Kidney (tissue), 14 donors: Measurements from ENCODE around the gene PRKAA1. TPM values are rescaled to one million over a fixed set of nuclear protein-coding genes. Genes with fewer than 3 reads are reported as not detected.

Source experiments
- DNase-seq, 5 donors: peaks; one replicate each; pipeline ENCODE4 v3.0.0-alpha.2; 2013 to 2020
- FAIRE-seq: peaks from 2 replicates; lab custom pipeline; 2012; peaks lifted over from hg19 to GRCh38; lab: Jason Lieb, UNC
- H3K27ac ChIP-seq, 2 donors: one replicate each; pipeline ENCODE4 v1.7.0; 2013; ENCODE audit warnings: low read depth in 2 of 2, low read length in 2 of 2, inconsistent platforms in 1 of 2
- H3K27me3 ChIP-seq: one replicate; pipeline ENCODE4 v1.7.1; 2013; ENCODE audit warnings: low read length, inconsistent platforms; ENCODE audit not compliant: control insufficient read depth, insufficient read depth
- H3K36me3 ChIP-seq, 3 donors: one replicate each; pipeline versions ENCODE4 v1.7.0 to v1.7.1; 2013; ENCODE audit warnings: low read length in 3 of 3, control low read depth in 1 of 3, inconsistent platforms in 1 of 3; ENCODE audit not compliant: insufficient read depth in 3 of 3, control insufficient read depth in 2 of 3
- H3K4me1 ChIP-seq, 3 donors: one replicate each; pipeline versions ENCODE4 v1.7.0 to v1.7.1; 2013; ENCODE audit warnings: low read length in 3 of 3, inconsistent platforms in 1 of 3, low read depth in 1 of 3; ENCODE audit not compliant: control insufficient read depth in 2 of 3, insufficient read depth in 2 of 3
- H3K4me3 ChIP-seq, 3 donors: one replicate each; pipeline versions ENCODE4 v1.7.0 to v1.8.1; 2013; ENCODE audit warnings: low read length in 3 of 3, control low read depth in 1 of 3, inconsistent platforms in 1 of 3
- H3K9ac ChIP-seq, 3 donors: one replicate each; pipeline versions ENCODE4 v1.7.0 to v1.7.1; 2013; ENCODE audit warnings: low read length in 3 of 3, control low read depth in 1 of 3, inconsistent platforms in 1 of 3
- H3K9me3 ChIP-seq, 3 donors: one replicate each; pipeline versions ENCODE4 v1.7.0 to v1.7.1; 2013; ENCODE audit warnings: low read length in 3 of 3, control low read depth in 1 of 3, inconsistent platforms in 1 of 3; ENCODE audit not compliant: control insufficient read depth in 2 of 3, insufficient read depth in 1 of 3
- CTCF ChIP-seq: IDR thresholded peaks from 3 replicates; pipeline ENCODE4 v1.5.1; 2012; ENCODE audit warnings: mild to moderate bottlenecking, moderate library complexity, borderline replicate concordance; ENCODE audit not compliant: insufficient read depth; ENCODE audit errors: extremely low read depth
- intact Hi-C: fragments of 100-400 bp; cut with DNase I; formaldehyde crosslinking; loops from one replicate; pipeline ENCODE4 v1.11.1; 2022
- polyA plus RNA-seq: library from polyadenylated mRNA; stranded (reverse); fragments of 350-450 nt; fragmentation: Illumina TruSeq; extraction: RNeasy Lipid Tissue Mini Kit (QIAGEN cat#74804); gene quantifications from one replicate; pipeline ENCODE4 v1.2.3, GENCODE V29; 2014; ENCODE audit warnings: low read depth, low replicate concordance; ENCODE audit not compliant: insufficient read depth
- total RNA-seq: library from RNA; stranded (reverse); fragmentation: NEBNext Ultra II Directional; extraction: Animal tissue kit (Norgen Biotek cat#: 25700); gene quantifications from one replicate; pipeline ENCODE4 v1.2.1, GENCODE V29; 2021
- donor health status: control.
- donor health status: control.
- donor health status: control.
- donor health status: control.
- donor health status: control.
- donor health status: DM: yes; HTN: yes; CAD: no.
- donor health status: Normal renal cell carcinoma (clear cell type).

The PRKAA1 gene
- total and polyA plus RNA-seq, 2 donors from 2014 or later: 17.4 to 104 TPM

GRCh38 chr5:40844565-40844964, 46.4 kb upstream of the PRKAA1 start:
- Histone ChIP-seq H3K9me3 (no peaks in the 10 kb centered on the region), H3K4me1 (no peaks in the 10 kb centered on the region), H3K27me3 (no peaks in the 10 kb centered on the region), H3K36me3 (no peaks in the 10 kb centered on the region), H3K9ac (no peak overlapping the region), H3K27ac (no peak overlapping the region), H3K4me3 (no peak overlapping the region)
- DNase-seq (no peak), FAIRE-seq (no peak)
- intact Hi-C loops: no loop called here
- no peak for TF ChIP-seq CTCF

- no peak for FAIRE-seq
- Histone ChIP-seq H3K9me3 (no peaks in the 10 kb centered on the region), H3K9ac (no peak overlapping the region)
Observed at GRCh38 chr5:40842351-40842750, 44.2 kb upstream of the PRKAA1 start.

GRCh38 chr5:40841068-40841805, 43.1 kb upstream of the PRKAA1 start, which contains the start of gene CARD6:
CARD6 (plus strand) TSS chr5:40841367; CDS start chr5:40841383, 16 bp downstream.
- Histone ChIP-seq H3K4me1 (no peaks in the 10 kb centered on the region), H3K36me3 (no peaks in the 10 kb centered on the region), H3K9ac (peak within 1 kb of the TSS; percentile 9 to 25 (median 14)), H3K27ac (peak within 1 kb of the TSS; percentile 35 to 77), H3K4me3 (peak within 1 kb of the TSS; percentile 48 to 69 (median 62)), H3K27me3 (no peaks in the 10 kb centered on the region), H3K9me3 (no peaks in the 10 kb centered on the region)
- intact Hi-C loops: no loop called here
- no peak for TF ChIP-seq CTCF
- DNase-seq (peak in 1 of 5 donors; percentile 30), FAIRE-seq (no peak)

More at GRCh38 chr5:40842351-40842750, 44.2 kb upstream of the PRKAA1 start:
- no peaks in the 10 kb centered on the region for H3K27me3 ChIP-seq
- no peak overlapping the region for H3K27ac ChIP-seq
- peak overlapping the region in 1 of 3 donors; percentile 62 for H3K4me3 ChIP-seq
- no peaks in the 10 kb centered on the region for H3K4me1 ChIP-seq
- DNase-seq: no peak
- no peak for TF ChIP-seq CTCF
- H3K36me3 ChIP-seq: no peaks in the 10 kb centered on the region
- intact Hi-C loops: no loop called here
